ENCODE measurements around the gene ST6GALNAC3.

ST6GALNAC3 gene

GRCh38 chr1:76256289-76257223 lies 182.0 kb downstream of the ST6GALNAC3 start:
- no peak for DNase-seq

- no peak for DNase-seq
Measured at GRCh38 chr1:76257823-76258222, 183.3 kb downstream of the ST6GALNAC3 start.

GRCh38 chr1:76259270-76259669 lies 184.7 kb downstream of the ST6GALNAC3 start:
- no peak for DNase-seq

GRCh38 chr1:76260279-76260678 lies 185.7 kb downstream of the ST6GALNAC3 start:
- no peak for DNase-seq

DNA sequence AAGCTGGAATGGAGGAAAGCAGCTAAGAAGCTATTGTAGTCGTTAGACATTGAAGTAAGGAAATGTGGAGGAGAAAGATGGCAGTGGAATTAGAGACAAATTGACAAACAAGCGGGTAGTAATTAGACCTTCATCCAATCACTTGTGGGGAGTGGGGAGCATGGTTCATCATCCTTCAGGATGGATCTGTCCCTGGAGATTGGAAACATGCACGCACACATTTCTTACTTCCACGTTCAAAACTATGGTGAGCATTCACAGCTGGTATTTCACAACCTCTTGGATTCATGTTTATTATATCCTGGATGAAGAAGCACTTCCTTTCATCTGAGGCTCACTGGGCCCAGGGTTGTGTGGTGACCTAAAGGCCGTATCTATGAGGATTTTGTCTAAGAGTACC lies 188.1 kb downstream of the ST6GALNAC3 start:
- peak; percentile 65 for DNase-seq

- no peak for DNase-seq
Measured at GRCh38 chr1:76264642-76265041, 190.1 kb downstream of the ST6GALNAC3 start.

DNA sequence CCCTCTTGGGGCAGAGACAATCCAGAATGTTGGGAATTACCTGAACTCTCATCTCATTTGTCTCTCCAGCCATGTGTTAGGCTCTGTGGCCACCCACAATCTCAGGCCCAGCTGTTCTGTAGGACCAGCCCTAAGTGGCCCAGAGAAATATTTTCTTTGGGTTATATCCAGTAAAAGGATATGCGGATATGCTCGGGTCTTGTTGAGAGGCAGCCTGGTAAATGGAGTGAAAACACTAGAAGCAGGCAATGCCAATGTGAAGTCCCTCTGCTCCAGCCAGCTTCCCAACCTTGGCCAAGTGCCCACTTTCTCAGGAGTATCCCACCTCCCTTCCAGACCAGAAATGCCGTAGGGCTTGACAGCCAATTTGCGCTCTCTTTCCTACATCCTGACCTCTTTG lies 192.2 kb downstream of the ST6GALNAC3 start:
- no peak for DNase-seq

- DNase-seq, result no peak
Measured at GRCh38 chr1:76267631-76268030, 193.1 kb downstream of the ST6GALNAC3 start.

DNA sequence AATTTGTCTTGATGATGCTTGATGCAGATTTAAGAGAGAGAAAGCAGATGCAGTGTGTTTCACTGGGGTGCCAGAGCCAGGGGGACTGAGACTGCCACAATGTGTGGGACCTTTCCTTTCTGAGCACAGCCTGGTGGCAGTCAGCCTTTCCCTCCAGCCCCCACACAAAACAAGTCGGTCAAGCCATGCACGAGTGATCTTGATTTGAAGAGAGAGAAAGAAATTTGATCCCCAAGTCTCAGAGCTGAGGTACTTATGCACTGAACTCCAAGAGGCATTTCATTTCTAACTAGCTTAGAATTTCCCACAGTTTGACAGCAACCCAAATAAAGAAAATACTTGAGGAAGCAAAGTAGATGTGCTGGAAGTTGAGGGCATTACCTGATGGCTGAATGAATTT lies 193.8 kb downstream of the ST6GALNAC3 start:
- no peak for DNase-seq

DNA sequence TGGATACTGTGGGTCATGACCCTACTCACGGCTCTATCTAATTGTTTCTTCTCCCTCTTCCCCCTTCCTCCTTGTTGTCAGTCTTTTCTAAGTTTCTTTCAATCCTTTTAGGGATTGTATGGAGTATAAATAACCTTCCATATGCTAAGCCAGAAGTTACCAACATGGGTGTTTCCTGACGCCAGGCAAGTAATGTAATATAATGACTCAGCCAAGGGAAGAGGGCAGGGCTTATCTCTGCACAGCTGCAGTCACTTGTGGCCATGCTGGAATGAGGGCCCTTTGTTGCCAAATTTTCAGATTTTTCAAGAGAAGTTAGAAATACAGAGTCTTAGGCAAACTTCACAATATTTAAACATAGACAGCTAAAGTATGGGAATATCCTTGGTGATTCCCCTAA lies 194.6 kb downstream of the ST6GALNAC3 start:
- DNase-seq, result peak; percentile 82

GRCh38 chr1:76274302-76274701 lies 199.8 kb downstream of the ST6GALNAC3 start:
- no peak for DNase-seq

DNA sequence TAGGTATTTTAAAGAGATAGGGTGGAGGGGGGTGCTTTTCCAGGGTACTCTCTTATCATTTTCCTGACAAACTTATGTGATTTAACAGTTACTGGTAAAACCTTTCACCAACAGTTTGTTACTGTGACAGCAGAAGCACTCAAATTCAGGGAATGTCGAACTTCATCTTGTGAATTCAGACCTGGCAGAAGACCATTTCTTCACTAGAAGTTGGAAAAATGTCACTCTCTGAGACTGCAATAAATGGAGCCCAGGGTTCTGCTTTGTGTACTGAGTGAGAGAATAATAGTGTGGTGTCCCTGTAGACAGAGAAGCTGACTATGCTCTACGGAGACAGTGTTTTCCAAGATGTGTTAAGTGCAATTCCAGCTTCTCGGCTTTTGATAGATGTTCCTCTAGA lies 200.2 kb downstream of the ST6GALNAC3 start:
- DNase-seq, result no peak

DNA sequence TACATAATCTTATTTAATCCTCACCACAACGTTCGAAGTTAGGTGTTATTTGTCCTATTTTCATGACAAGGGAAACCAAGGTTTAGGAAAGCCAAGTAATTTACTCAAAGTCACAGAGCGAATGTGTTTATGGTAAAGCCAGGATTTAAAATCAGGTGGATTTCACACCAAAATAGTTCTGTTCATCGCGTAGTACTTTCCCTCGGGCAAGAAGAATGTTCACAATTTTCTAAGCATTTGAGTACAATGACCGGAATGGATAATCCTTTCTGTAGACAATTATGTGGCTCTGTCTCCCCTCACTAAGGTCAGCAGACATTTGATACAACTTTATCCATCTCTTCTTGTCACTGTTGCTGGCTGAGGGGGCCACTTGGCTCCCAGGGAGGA lies 204.2 kb downstream of the ST6GALNAC3 start:
- DNase-seq, result no peak

DNA sequence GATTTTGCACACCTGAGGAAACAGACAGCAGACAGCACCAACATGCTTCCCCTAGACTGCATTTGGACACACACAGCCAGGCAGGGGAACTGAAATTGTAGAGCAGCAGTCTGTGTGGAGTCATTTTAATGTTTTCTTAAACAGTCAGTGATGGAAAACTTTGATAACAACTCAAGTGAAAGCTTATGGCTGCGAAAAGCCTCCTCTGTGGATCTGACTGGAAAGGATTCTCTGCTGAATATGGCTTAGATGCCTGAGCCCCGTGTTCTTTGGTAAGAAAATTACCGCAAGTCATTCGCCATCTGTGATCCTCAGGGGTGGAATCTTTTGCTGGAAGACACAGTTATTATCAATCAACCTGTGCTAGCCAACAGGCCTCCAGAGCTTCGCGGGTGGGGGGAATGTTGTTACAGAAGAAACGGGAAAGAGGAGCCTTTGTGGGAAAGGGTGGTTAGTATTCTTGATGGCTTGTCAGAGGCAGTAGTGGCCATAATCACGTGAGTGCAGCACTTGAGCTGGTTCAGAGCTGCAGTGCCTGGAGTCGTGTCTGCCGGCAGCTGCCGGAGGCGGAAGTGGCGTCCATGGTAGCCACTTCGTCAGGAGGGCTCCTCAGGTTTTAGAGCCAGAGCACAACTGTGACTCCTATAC lies 204.7 kb downstream of the ST6GALNAC3 start:
- DNase-seq, result no peak

DNA sequence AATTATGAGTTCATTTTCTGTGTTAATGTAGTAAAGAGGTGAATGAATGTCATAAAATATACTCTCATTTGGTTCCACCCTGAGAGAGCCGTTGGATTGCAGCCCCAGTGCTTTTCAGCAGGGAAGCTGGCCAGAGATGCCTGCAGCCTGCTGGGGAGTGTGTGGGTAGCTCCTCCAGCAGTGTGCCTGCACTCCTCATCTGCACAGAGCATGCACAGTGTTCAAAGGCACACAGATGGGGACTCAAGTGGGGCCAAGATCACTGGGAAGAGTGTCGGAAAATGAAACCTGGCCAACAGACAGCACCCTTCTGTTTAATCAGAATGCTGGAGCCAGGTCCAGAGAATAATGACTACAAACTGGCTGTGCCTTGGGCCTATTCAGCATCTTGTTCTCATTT lies 206.8 kb downstream of the ST6GALNAC3 start:
- no peak for DNase-seq

DNA sequence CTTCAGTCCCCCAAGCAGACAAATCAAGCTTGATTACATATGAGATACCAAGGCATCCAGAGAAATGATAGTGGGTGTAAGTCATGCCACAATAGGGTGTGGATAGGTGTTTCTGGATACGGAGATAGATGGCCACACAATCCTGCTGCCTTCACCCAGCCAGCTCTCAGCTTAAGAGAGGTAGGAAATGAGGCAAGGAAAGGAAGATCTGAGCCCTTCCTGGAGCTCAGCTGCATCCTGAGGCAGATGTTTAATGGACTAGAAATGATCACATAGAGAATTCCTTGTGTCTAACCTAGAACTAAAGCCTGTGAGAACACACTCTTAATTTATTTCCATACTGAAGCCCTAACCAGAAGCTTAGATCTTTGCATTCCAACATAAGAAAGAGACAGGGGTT lies 210.3 kb downstream of the ST6GALNAC3 start:
- no peak for DNase-seq

GRCh38 chr1:76285578-76286135 lies 211.1 kb downstream of the ST6GALNAC3 start:
- DNase-seq, result no peak

DNA sequence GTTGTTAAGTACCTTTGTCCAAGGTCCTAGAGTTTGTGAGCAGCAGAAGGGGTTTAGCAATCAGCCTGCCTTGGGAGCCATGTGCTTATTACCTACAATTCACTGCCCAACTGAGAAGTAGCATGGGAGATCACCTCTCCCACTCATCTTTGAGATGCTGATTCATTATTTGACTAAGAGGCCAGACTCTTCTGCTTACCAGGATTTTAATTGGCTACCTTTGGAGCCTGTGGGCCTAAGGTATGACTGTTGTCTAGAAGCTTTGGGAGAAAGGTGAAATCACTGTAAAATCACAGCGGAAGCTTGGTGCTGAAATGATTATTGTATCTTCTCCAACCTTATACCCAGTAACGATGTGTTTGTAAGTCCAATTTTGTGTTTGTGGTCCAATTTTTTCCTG lies 213.4 kb downstream of the ST6GALNAC3 start:
- DNase-seq, result no peak

GRCh38 chr1:76288758-76289483 lies 214.4 kb downstream of the ST6GALNAC3 start:
- no peak for DNase-seq

- no peak for DNase-seq
Measured at GRCh38 chr1:76289692-76290091, 215.1 kb downstream of the ST6GALNAC3 start.

GRCh38 chr1:76290271-76290670 lies 215.7 kb downstream of the ST6GALNAC3 start:
- DNase-seq, result no peak

DNA sequence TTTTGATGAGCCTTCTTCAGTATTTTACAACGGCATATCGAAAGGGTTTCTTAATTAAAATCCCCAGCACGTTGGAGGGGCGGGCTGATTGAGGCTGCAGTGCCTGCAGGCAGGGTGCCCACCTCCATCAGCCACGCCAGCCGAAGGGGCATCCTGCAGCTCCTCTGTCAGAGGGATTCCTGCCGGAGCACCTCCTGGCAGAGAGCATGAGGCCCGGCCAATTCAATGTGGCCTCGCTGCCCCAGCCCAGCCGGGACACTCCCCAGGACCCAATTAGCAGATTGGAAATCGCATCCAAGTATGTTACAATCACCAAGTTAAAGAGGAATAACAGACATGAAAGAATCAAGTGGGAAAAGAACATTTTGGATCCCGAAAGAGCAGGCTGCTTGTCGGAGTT lies 216.6 kb downstream of the ST6GALNAC3 start:
- no peak for DNase-seq

GRCh38 chr1:76291737-76292136 lies 217.2 kb downstream of the ST6GALNAC3 start:
- no peak for DNase-seq

Measured in fibroblast of skin of right quadriceps (primary cell).